ENCODE data around the gene CALCR.
"Not testable (repeated sequence)": the region's sequence is repeated elsewhere in the genome, so short reads cannot be mapped to it uniquely, and the experiment has no call there.

- TF ChIP-seq CTCF (tag by site-specific recombination; IDR thresholded peaks at IDR 0.05); PRDM1 (tag by site-specific recombination; IDR thresholded peaks at IDR 0.05); PATZ1 (tag by site-specific recombination; IDR thresholded peaks at IDR 0.05); ZNF248 (tag by site-specific recombination; IDR thresholded peaks at IDR 0.05); KLF7 (tag by site-specific recombination; IDR thresholded peaks at IDR 0.05; ENCODE audit: borderline replicate concordance); AEBP2 (tag by site-specific recombination; IDR thresholded peaks at IDR 0.05; ENCODE audit: borderline replicate concordance); ZFP37 (tag by site-specific recombination; IDR thresholded peaks at IDR 0.05); ZNF513 (tag by site-specific recombination; IDR thresholded peaks at IDR 0.05); SP2 (tag by site-specific recombination; IDR thresholded peaks at IDR 0.05); ZNF302 (tag by site-specific recombination; IDR thresholded peaks at IDR 0.05; ENCODE audit: low read depth); ZFP41 (tag by site-specific recombination; IDR thresholded peaks at IDR 0.05; ENCODE audit: borderline replicate concordance); MYNN (tag by site-specific recombination; IDR thresholded peaks at IDR 0.05; ENCODE audit: borderline replicate concordance): not testable (repeated sequence)
Observed at GRCh38 chr7:93491860-93492259, 82.7 kb downstream of the CALCR start.

All from HEK293 (cell line).